HG03064 (cell line): ENCODE results near the gene SMARCD1.
A peak's percentile ranks its signal among the peaks of the same experiment; 100 is the strongest.

ENCODE experiments used
- ATAC-seq: cut with Tn5 transposase; IDR thresholded peaks from one replicate; pipeline ENCODE4 v1.9.1; 2021; ENCODE audit warnings: low read depth; ENCODE audit not compliant: unreplicated experiment

The SMARCD1 gene

DNA sequence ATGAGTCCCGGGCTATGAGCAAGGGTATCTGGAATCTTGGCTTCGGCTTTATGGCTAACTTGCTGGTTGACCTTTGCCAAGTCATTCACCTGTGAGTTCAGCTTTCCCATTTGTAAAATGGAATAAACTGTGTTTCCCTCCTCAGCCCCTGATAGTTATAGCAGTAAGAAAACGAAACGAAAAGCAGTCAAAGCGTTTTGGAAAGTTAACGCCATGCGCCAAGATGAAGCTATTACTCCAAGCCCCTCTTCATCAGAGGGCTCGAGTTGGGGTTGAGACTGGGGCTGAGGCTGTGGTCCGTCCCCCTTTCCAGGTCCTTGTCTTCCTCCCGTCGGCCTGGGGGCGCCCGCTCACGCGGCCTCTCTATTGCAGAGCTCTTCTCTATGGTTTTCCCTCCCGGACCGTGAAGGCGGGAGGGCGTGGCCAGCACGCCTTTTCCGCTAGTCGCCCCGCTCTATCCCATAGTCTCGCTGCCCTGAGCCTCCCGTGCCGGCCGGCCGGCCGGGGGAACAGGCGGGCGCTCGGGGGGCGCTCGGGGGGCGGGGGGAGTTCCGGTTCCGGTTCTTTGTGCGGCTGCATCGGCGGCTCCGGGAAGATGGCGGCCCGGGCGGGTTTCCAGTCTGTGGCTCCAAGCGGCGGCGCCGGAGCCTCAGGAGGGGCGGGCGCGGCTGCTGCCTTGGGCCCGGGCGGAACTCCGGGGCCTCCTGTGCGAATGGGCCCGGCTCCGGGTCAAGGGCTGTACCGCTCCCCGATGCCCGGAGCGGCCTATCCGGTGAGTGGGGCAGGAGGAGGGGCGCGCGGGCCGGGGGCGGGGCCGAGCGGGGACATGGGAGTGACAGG, at the start of gene SMARCD1:
SMARCD1 (plus strand) TSS at position 568 of the 840 bp plus-strand sequence; CDS start at position 596, 28 bp downstream.
- peak; percentile 71 for ATAC-seq

DNA sequence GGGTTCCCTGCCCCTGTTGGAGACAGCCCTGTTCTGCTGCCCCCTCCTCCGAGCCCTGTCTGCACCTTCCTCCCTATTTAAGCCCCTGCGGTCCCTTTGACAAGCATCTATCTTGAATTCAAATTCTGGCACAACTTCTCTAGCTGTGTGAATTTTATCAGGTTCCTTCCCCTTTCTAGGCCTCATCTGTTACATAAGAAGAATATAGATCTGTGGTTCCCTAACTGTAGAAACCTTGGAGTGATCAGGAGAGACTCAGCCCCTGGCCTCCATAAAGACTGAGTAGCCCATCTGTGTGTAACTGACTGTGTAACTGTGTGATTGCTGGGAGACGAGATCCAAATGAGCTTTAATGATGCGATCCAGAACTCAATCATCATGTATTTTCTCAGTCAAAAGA, 46.8 kb upstream of the SMARCD1 start:
- ATAC-seq: no peak

DNA sequence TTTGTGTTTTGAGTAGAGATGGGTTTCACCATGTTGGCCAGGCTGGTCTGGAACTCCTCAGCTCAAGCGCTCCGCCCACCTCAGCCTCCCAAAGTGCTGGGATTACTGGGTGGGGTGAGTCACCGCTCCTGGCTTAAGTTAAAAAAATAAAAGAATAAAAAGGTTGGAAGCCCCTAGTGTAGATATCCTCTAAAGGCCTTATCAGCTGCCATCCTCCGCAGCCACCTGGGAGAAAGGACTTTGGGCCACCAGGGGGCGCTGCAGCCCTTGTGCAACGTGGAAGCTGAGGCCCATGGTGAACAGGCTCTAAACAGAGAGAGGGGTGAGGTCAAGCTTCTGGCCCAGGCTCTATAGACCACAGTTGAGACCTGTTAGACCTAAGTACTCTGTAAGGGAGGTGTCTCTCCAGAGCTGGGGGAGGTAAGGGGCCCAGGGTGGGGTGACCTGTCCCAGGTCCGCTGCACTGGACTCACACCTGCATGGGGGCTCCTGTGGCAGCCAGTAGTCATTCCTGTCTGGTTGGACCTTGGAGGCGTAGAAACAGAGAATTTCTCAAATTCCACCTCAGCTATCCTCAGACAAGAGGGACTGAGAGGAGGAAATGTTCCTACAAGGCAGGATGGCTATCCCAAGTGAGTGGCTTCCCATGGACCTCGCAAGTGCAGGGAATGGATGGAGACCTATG, 45.8 kb upstream of the SMARCD1 start:
- ATAC-seq: no peak

DNA sequence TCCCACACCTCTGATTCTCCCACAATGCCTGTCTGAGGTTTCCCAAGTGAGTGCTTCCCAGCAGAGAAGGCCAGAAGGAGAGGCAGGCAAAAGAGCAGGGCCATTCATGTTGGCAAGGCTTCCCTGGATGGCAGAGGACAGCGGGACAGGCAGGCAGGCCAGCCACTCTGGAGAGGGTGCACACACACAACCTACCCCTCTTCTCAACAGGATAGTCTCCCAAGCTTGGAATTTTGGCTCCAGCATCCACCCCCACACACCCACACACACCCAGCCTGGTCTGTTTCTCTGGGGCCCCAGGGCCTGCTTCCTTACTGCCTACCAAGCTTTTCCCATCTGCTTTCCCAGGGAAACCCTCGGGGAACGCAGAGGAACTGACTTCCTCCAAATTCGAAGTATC, 44.5 kb upstream of the SMARCD1 start:
- no peak for ATAC-seq

DNA sequence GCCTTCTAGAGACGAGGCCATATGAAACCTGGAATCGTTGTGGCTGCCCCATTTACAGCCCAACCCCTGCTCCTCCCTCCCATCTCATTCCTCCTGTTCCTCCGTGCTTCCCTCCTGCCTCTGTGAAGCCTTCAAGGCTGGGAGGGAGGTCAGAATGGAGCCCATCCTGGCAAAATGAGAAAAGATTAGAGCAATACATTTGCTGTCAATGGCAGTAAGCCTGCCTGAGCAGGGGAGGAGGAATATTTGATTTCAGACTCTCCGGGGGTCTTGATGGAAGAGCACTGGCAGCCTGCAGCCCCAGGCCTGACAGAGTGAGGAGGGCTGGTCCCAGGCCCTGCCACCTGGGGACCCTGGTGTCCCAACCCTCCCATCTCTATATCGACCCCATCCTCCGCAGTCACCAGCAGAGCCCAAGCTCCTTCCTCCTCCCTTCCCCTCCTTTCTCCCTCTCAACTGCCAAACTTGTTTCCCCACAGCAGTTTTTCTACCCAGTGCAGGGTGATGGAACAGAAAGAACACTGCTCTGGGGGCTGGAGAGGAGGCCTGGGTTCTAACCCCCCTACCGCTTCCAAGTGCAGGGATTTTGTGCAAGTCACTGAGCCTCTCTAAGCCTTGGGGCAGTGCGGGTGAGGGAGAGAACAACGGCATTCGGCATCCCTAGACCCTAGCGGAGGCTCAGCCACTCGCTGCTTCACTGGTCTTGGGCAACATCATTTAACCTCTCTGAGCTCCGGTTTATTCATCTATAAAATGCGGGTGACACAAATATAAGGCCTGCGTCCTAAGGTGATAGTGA, 43.9 kb upstream of the SMARCD1 start:
- no peak for ATAC-seq

DNA sequence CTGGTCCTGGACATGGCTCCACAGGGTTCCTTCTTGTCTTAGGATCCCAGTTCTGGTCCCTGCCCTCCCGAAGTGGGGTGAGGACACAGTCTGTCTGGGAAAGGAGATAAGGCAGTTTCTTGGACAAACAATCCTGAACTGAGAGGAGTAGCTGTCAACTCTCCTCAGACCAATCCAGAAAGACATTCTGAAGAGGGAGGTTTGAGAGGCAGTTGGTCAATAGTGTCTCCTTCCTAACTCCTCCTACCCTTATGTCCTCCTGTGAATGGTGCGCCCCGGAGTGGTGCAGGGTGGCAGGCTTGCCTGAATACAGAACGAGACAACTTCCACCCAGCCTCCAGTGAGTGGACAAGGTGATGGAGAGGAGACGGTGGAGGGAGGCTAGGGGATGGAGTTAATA, 43.2 kb upstream of the SMARCD1 start:
- ATAC-seq: no peak

DNA sequence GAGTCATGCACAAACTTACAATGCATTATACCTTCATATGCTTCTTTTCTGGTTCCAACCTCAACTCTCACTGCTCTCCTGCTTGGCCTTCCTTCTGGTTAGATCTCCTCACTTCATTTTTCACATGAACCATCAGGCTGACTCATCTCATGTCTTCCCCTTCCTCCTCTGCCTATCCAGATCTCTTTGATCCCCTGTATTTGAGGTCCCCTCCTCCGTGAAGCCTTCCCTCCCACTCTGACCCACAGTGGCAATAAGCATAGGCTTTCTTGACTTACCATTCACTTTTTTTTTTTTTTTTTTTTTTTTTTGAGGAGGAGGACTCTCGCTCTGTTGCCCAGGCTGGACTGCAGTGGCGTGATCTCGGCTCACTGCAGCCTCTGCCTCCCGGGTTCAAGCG, 42.4 kb upstream of the SMARCD1 start:
- ATAC-seq: no peak

DNA sequence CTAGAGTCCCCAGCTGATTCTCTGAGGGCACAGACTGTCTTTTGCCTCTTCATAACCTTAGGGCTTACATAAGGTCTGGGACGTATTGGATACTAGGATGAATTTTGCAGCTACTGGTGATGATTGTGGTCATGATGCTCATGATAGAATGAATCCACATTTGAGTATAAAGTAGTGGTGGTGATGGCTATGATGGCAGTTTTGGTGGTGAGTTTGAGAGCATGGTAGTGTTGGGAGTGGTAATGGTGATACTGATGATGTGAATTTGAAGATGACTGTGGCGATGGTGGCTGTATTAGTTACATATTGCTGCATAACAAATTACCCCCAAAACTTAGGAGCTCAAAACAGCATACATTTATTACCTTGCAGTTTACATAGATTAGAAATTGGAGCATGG, 41.8 kb upstream of the SMARCD1 start:
- ATAC-seq: no peak

DNA sequence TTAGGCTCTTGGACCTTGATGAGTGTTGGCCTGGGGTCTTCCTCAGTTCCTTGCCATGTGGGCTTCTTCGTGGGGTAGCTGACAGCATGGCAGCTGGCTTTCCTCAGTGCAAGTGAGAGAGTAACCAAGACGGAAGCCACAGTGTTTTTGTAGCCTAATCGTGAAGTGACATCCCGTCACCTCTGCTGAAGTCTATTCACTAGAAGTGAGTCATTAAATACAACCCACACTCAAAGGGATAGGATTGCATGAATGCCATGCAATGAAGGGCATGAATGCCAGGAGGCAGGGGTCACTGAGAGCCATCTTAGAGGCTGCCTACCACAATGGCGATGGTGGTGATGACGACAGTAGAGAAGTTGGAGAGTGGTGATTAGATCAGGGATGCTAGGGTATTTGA, 41.3 kb upstream of the SMARCD1 start:
- no peak for ATAC-seq

DNA sequence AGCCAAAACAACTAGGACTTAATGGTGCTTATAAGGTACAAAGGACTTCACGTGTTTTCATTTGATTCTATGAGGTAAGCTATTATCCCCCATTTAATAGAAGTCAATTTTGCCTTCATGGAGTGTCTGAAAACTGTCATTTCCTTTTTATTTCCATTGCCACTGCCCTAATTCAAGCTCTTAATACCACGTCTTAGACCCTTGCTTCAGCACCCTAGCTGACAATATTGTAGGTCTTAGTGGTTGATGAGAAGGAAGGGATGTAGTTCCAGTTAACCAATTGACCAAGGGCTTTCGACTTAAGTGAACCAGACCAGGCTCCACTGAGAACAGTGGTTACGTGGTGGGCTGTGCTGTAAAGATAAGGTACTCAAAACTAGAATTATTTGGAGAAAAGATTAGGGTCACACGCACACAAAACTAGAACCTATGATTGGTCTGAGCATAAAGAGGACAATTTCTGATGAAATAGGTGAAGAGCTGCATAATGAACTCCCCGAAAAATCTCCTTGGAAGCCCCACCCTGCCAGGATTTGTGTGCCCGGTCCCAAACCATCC, 37.4 kb upstream of the SMARCD1 start:
- ATAC-seq: no peak

DNA sequence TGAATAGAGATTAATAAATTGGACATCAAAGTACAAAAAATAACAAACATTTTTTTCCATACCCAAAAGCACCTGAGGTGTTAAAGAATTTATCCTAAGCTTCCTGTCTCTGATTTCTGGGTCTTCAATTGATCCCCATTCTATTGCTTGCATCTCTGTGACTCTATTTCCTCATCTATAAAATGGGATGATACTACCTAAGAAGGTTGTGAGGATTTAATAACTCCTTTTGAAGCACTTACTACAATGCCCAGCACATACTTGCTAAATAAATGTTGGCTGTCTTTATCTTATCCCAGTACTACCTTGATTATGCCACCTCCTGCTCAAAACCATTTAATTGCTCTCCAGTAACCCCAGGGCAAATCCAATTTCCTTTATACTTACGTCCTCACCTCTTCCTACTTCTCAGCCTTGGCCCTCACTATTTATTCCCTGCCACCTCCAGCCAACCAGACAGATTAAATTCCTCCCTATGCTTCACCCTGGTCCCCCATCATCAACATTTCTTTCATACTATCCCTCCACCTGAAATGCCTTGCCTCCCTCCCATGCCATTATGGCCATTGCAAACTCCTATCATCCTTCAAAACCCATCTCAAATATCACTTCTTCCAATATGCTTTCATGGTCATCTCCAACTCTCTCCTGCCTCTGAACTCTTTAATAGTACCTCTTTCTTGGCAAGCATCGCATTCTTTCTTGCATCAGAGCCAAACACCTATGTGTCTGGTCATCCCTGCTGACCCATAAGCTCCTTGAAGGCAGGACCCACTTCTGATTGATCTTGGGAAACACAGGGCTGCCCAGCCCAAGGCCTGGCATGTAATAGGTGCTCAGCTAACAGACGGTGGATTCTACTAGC, 35.7 kb upstream of the SMARCD1 start:
- no peak for ATAC-seq

DNA sequence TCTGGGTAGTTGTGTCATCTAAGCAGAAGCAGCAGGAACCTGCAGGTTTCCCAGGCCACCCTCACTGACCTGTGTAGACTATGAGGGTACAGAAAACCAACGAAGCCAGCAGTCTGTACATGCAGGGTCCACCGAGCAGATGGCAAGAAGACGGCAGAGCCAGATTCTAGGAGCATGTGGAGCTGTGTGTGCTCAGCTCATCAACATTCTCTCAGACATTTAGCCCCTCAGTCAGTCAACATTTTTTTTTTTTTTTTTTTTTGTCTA, 35.1 kb upstream of the SMARCD1 start:
- no peak for ATAC-seq

DNA sequence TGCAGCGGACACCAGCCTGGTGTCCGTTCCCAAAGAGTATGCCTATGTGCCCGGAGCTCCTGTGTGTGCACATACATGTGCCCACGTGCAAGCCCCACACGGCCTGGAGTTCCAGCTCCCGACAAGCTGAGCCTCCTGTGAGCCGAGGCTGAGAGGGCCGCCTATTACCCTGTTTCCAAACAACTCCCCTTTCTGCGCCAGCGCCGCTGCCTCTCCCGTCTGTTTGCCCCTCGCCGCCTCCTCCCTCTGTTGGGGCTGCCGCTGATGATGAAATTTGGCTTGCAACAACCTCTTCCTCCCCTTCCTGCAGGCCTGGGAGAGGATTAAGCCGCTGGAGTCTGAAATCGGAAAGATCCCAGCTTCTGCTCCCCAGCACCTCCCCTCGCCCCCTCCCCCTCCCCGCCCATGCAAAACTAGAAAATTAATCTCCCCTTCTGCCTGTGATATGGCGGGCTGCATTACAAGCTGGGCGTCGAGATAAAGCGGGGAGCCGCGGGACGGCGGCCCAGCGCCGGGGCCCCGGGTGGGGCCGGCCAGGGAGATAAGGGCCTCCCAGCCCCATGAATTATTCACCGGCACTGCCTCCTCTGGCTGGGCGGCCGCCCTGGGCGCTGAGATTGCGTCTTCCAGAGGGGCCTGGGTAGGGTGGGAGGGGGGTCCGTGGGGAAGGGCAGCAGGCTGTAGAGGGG, 34.6 kb upstream of the SMARCD1 start:
- ATAC-seq: no peak

DNA sequence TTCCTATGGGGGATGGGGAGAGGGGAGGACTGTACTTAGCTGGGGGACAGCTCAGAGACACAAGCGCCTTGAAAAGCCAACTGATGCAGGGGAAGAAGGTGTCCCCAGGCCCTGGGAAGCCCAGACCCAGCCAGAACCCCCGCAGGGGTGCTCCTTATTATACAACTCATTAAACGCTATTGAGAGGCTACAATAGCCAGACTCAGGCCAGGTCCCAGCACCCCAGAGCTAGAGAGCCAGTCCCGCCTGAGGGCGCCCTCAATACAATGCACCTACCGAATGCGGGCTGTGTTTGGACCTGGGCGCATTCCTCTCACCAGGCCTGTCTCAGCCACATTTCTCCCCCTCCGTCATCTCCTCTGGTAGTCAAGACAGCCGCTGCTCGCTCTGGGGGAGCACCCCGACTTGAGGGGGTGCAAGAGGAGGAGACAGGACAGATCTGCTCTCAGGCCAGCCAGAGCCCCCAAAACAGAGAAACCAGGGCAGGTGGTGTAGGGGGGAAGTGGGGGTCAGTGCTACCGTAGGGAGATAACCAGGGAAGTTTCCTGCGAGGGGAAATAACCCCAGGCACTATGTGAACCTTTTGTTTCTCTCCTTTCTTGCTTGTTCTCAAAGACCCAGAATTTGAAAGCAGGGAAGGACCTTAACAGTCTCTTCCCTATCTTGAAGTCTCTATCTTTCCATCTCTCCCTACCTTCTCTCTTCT, 33.9 kb upstream of the SMARCD1 start:
- no peak for ATAC-seq

DNA sequence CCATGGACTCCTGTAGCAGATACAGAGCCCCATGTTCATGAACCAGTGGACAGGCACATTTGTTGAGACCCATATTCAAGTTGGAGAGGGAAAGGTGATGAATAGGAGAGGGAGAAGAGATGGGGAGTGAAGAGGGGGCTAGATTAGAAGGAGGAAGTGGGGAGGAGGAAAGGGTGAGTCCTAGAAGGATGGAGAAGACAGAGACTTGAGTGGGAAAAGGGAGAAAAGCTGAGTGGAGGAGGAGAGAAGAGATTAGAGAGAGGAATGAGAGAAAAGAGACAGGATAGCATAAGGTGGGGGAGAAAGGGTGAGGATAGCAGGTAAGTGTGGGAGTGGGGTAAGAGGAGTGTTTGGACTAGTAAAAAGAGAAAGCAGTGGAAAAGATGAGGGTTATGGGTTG, 32.6 kb upstream of the SMARCD1 start:
- ATAC-seq: no peak

DNA sequence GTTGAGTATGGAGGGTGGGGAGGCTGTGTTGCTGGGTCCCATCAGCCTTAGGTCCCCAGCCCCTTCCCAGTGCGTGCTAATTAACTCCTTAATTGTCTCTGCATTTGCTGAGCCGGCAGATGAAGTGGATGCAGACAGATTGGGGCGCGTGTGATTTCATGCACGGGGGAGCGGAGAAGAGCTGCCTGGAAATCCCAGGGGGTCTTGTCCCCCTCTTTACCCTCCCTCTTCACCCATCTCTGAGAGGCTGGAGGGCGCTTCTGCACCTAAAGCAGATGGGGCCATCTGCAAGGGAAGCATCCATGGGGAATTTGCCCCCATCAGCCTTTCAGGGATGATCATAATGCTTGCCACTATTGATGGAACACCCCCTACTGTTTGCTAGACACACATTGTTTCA, 32.2 kb upstream of the SMARCD1 start:
- no peak for ATAC-seq

DNA sequence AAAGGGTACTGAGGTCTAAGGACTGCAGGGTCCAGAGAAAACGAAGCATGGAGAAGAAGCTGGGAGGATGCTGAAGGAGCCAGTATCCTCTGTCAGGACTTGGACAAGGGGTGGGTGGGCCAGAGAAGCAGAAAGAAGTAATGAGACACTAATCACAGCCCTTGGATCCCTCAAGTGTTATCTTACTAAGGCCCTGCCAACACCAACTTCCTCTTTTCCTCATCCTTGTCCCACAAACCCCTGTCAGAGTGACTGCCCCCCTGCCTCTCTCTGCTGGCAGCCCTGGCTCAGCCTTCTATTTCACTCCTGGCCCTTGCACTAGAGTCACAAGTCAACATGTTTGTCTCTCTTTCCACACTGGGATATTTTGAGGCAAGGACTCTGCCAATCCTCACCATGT, 31.6 kb upstream of the SMARCD1 start:
- no peak for ATAC-seq

DNA sequence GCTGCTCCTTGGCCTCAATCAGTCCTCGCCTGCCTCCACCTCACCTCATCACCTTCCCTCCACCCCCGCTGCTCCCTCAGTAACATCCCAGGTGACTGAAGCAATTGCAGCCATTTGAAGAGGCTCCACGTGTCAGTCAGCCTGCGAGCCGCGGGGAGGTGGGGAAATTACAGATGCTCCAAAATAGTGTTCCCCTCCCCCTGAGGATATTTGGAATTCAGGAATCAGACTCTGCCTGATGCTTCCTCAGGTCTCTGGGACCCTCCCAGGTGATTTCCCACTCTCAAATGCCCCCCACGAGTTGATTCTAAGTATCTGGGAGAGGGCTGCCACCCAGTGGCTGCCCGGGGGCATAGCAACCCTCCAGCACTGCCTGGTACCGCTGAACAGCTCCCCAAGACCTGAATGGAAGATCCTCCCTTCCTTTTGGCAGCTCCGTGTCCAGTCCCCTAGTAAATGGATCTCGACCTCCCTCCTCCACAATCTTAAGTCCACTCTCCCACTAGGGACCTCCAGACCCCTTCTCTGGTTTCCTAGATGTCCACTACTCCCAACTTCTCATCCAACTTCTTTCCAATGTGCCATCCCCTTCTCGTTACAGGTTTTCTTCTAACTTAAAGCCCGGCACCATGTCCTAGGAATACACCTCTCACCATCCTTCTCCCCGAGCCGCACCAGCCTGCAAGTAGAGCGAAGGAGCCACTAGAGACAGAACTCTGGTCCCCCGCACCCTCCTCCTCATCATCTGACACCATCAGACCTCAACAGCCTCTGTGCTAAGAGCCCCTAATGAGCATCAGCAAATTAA, 29.1 kb upstream of the SMARCD1 start:
- ATAC-seq: no peak
